ENCODE data around the gene ZNF407.

The ZNF407 gene

GRCh38 chr18:74631623-74632350, 34.1 kb downstream of the ZNF407 start:
- Histone ChIP-seq H3K4me1 (ENCODE audit: control insufficient read depth, insufficient read depth, low read length) (no peaks in the 10 kb centered on the region), H3K27ac (ENCODE audit: extremely low read depth, low read depth, low read length) (no peak overlapping the region), H3K36me3 (ENCODE audit: control insufficient read depth in 2 of 2, insufficient read depth in 1 of 2, low read length in 2 of 2) (peaks cover 0 to 7% of the 10 kb centered on the region in 2 experiments; a peak in 2 of 3 replicates), H3K9me3 (ENCODE audit: control insufficient read depth, insufficient read depth, low read depth, low read length) (no peaks in the 10 kb centered on the region), H3K4me3 (ENCODE audit: low read depth, low read length) (no peak overlapping the region)
- POLR2A ChIA-PET, result no interaction called here
- TF ChIP-seq ZNF624 (tag by site-specific recombination; IDR thresholded peaks at IDR 0.05) (no peak), ZNF76 (tag by site-specific recombination; IDR thresholded peaks at IDR 0.05; ENCODE audit: borderline replicate concordance, low read depth) (no peak), ZNF629 (tag by site-specific recombination; IDR thresholded peaks at IDR 0.05) (no peak), ZNF658 (tag by site-specific recombination; IDR thresholded peaks at IDR 0.05) (no peak), ZFP3 (tag by site-specific recombination; IDR thresholded peaks at IDR 0.05; ENCODE audit: low read depth) (no peak), ZSCAN18 (tag by site-specific recombination; IDR thresholded peaks at IDR 0.05) (no peak), ZNF561 (tag by site-specific recombination; IDR thresholded peaks at IDR 0.05; ENCODE audit: borderline replicate concordance) (no peak), ZNF19 (tag by site-specific recombination; IDR thresholded peaks at IDR 0.05; ENCODE audit: low read depth) (no peak), ZNF221 (tag by site-specific recombination; IDR thresholded peaks at IDR 0.05; ENCODE audit: borderline replicate concordance) (no peak), ZNF248 (tag by site-specific recombination; IDR thresholded peaks at IDR 0.05) (no peak), ZNF292 (tag by site-specific recombination; IDR thresholded peaks at IDR 0.05; ENCODE audit: borderline replicate concordance, low read depth) (no peak), ZNF280D (tag by site-specific recombination; IDR thresholded peaks at IDR 0.05) (no peak)
- CTCF ChIA-PET, result no interaction called here

DNA sequence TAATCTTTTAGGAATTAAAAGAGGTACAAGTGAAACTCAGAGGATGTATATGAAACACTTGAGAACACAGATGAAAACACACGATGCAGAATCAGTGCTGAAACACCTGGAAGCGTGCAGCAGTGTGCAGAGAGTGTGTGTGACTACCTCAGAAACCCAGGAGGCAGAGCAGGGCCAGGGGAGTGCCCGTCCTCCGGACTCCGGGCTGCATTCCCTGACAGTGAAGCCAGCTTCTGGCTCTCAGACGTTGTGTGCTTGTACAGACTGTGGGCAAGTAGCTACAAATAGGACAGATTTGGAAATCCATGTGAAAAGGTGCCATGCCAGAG, 34.6 kb downstream of the ZNF407 start:
- POLR2A ChIA-PET, result no interaction called here
- H3K36me3 ChIP-seq (ENCODE audit: control insufficient read depth in 2 of 2, insufficient read depth in 1 of 2, low read length in 2 of 2), result peaks cover 0 to 7% of the 10 kb centered on the region in 2 experiments; a peak in 2 of 3 replicates
- H3K4me3 ChIP-seq (ENCODE audit: low read depth, low read length), result no peak overlapping the region
- no peaks in the 10 kb centered on the region for H3K9me3 ChIP-seq (ENCODE audit: control insufficient read depth, insufficient read depth, low read depth, low read length)
- no peaks in the 10 kb centered on the region for H3K4me1 ChIP-seq (ENCODE audit: control insufficient read depth, insufficient read depth, low read length)
- H3K27ac ChIP-seq (ENCODE audit: extremely low read depth, low read depth, low read length), result no peak overlapping the region
- CTCF ChIA-PET, result no interaction called here
- TF ChIP-seq ZNF843 (tag by site-specific recombination; IDR thresholded peaks at IDR 0.05), result no peak

GRCh38 chr18:74632856-74633255, 35.2 kb downstream of the ZNF407 start:
- H3K4me3 ChIP-seq (ENCODE audit: low read depth, low read length), result no peak overlapping the region
- POLR2A ChIA-PET, result no interaction called here
- H3K27ac ChIP-seq (ENCODE audit: extremely low read depth, low read depth, low read length), result no peak overlapping the region
- no peak for TF ChIP-seq ZSCAN23 (tag by site-specific recombination; IDR thresholded peaks at IDR 0.05)
- no peak for TF ChIP-seq ZNF324 (tag by site-specific recombination; IDR thresholded peaks at IDR 0.05)
- no peak for TF ChIP-seq ZNF23 (tag by site-specific recombination; IDR thresholded peaks at IDR 0.05; ENCODE audit: borderline replicate concordance)
- no peak for TF ChIP-seq ZSCAN30 (tag by site-specific recombination; IDR thresholded peaks at IDR 0.05)
- no peak for TF ChIP-seq ZNF830 (tag by site-specific recombination; IDR thresholded peaks at IDR 0.05; ENCODE audit: low read depth)
- no peak for TF ChIP-seq ZNF404 (tag by site-specific recombination; IDR thresholded peaks at IDR 0.05)
- TF ChIP-seq ZBTB17 (tag by site-specific recombination; IDR thresholded peaks at IDR 0.05), result no peak
- TF ChIP-seq ZNF529 (tag by site-specific recombination; IDR thresholded peaks at IDR 0.05; ENCODE audit: insufficient replicate concordance), result no peak
- TF ChIP-seq TCF7L2 (IDR thresholded peaks at IDR 0.05; ENCODE audit: borderline replicate concordance, low read depth, low read length), result no peak
- TF ChIP-seq ZNF561 (tag by site-specific recombination; IDR thresholded peaks at IDR 0.05; ENCODE audit: borderline replicate concordance), result no peak
- TF ChIP-seq ZFP41 (tag by site-specific recombination; IDR thresholded peaks at IDR 0.05; ENCODE audit: borderline replicate concordance), result no peak
- no peak for TF ChIP-seq GFI1B (tag by site-specific recombination; IDR thresholded peaks at IDR 0.05)
- TF ChIP-seq, protein P1, sequence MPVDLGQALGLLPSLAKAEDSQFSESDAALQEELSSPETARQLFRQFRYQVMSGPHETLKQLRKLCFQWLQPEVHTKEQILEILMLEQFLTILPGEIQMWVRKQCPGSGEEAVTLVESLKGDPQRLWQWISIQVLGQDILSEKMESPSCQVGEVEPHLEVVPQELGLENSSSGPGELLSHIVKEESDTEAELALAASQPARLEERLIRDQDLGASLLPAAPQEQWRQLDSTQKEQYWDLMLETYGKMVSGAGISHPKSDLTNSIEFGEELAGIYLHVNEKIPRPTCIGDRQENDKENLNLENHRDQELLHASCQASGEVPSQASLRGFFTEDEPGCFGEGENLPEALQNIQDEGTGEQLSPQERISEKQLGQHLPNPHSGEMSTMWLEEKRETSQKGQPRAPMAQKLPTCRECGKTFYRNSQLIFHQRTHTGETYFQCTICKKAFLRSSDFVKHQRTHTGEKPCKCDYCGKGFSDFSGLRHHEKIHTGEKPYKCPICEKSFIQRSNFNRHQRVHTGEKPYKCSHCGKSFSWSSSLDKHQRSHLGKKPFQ (tag by site-specific recombination; IDR thresholded peaks at IDR 0.05), result no peak
- no peak for TF ChIP-seq ZNF777 (tag by site-specific recombination; IDR thresholded peaks at IDR 0.05; ENCODE audit: borderline replicate concordance)
- no peak for TF ChIP-seq ZNF292 (tag by site-specific recombination; IDR thresholded peaks at IDR 0.05; ENCODE audit: borderline replicate concordance, low read depth)
- TF ChIP-seq ZNF24 (tag by site-specific recombination; IDR thresholded peaks at IDR 0.05), result no peak

More at GRCh38 chr18:74632856-74633255, 35.2 kb downstream of the ZNF407 start:
- CTCF ChIA-PET, result no interaction called here
- no peaks in the 10 kb centered on the region for H3K4me1 ChIP-seq (ENCODE audit: control insufficient read depth, insufficient read depth, low read length)
- H3K9me3 ChIP-seq (ENCODE audit: control insufficient read depth, insufficient read depth, low read depth, low read length), result no peaks in the 10 kb centered on the region
- H3K36me3 ChIP-seq (ENCODE audit: control insufficient read depth in 2 of 2, insufficient read depth in 1 of 2, low read length in 2 of 2), result peaks cover 0 to 7% of the 10 kb centered on the region in 2 experiments; a peak in 2 of 3 replicates

All from HEK293 (cell line).